Stimulated activated CD4-positive, alpha-beta T cell treated with anti-CD3 and anti-CD28 coated beads, Interleukin-15, amount 100 ng/mL, for 24 hours (primary cell): Measurements from ENCODE around the gene CD200R1.
"Not testable (repeated sequence)": the region's sequence is repeated elsewhere in the genome, so short reads cannot be mapped to it uniquely, and the experiment has no call there.

Source experiments
- DNase-seq: peaks from one replicate; pipeline ENCODE4 v3.0.0-alpha.2; 2020

CD200R1 gene

DNA sequence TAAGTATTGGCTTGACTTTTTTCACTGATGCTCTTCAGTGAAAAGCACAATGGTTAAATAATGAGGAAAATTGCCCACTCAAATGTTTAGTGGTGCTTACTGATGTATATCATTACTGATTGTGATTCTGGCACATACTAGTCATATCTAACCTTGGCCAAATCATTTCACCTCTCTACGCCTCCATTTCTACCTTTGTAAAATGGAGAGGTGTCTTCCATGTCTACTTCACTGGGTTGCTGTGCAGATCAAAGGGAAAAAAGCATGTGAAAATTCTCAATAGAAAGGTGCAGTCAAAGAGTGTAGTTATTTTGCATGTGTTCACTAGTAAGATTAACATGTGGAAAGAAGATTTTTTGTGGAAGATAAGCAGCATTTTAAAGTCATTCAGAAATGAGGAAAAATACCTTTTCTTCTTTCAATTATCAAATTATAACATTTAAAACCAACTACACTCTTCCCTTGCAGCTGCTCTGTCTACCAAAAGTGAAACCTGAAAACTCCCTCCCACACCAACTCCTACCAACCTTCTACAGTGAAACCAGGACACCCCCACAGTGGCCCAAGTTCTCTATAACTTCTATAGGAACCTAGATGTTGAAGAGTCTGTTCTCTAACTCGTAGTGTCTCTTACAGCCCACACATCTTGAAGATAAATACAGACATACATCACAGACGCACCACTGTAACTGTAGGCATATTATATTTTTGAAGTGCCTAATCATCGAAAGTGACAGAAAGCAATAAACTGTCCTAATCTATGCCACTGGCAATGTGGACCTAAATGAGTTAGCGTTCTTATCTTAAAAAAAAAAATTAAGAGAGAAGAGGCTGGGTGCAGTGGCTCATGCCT, 1.4 kb downstream of the CD200R1 start:
- peak; percentile 70 for DNase-seq

DNA sequence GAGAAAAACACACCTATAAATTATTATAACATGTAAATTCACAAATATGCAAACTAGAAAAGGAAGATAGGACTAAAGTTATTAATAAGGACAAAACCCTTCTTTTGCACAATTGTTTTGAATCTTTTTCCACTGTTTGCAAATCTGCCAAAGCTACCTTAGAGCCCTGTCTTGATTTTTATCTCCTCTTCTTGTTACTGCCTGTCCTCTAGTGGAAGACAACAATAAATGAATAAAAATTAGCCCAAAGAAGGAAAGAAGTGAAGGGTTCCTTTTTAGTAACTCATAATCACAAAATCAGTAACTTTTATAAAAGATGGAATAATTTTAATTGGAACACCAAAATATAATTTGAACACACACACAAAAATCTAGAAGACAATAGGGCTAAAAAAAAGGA, 2.7 kb downstream of the CD200R1 start:
- no peak for DNase-seq

DNA sequence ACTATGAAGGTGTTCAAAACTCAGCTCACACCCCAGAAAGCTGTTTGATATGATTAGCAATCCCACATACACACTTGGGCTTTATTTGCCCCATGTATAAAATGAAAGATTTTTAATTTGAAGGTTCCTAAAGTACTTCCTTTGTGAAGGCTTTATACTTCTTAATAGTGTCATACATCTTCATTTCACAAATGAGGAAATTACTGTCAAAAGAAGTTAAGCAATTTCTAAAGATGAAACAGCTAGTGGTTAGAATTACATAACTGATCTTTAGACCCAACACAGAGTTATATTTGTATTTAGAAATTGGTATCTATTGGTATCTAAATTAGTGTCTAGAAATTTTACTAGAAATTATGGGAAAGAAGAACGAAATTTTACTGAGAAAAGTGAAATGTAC, 7.1 kb downstream of the CD200R1 start:
- DNase-seq: no peak

DNA sequence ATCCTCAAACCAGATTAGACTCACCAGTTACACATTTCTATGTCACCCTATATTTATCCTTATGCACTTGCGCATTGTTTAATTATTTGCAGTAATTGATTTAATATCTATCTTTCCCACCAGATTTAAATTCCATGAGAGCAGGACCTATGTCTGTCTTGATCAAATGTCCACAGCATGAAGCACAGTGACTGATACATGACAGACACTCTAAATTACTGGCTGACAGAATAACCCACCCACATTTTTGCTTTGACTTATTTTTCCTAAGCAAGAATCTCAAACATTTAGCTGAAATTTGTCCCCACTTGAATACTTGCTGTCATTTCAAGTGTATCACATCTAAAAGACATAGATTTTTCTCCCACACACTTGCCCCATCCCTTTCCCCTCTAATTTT, 7.5 kb downstream of the CD200R1 start:
- no peak for DNase-seq

DNA sequence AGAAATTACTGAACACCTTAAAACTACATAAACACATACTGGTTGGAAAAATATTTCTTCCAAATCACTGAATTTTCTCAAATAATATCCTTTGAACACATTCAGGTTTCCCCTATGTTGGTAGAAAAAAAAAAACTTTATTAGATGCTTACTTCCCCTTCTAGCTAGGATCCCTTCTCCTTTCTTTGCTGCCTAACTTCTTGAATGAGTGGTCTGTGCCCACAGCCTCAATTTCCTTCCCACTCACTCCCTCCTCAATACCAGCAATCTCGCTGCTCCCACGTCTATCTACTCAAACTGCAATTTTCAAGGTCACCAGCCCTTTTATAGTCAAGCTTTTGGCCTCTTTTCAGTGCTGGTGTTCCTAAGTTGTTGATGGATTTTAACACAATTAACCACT, 8.3 kb downstream of the CD200R1 start:
- no peak for DNase-seq

DNA sequence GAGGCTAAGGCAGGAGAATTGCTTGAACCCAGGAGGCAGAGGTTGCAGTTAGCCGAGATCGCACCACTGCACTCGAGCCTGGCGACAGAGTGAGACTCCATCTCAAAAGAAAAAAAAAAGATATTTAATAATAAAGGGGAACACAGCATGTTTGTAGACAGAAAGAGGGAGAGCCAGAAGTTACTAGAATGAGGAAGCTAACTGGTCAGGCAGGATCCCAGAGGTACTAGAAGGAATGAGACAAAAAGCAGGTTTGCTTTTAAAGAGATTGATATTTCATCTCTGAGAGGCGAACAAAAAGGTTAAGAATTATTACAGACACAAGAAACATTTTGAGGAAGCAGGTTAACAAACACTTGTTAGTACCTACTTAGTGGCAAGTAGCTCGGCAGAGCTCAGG, 9.2 kb downstream of the CD200R1 start:
- DNase-seq: no peak

DNA sequence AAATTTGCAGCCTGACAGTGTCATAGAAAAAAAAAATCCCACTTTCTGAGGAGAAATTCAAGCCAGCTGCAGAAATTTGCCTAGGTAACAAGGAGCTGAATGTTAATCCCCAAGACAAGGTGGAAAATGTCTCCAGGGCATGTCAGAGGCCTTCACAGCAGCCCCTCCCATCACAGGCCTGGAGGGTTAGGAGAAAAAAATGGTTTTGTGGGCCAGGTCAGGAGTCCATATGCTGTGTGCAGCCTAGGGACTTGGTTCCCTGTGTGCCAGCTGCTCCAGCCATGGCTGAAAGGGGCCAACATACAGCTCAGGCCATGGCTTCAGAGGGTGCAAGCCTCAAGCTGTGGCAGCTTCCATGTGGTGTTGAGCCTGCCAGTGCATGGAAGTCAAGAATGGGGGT, 11.2 kb downstream of the CD200R1 start:
- DNase-seq: no peak

DNA sequence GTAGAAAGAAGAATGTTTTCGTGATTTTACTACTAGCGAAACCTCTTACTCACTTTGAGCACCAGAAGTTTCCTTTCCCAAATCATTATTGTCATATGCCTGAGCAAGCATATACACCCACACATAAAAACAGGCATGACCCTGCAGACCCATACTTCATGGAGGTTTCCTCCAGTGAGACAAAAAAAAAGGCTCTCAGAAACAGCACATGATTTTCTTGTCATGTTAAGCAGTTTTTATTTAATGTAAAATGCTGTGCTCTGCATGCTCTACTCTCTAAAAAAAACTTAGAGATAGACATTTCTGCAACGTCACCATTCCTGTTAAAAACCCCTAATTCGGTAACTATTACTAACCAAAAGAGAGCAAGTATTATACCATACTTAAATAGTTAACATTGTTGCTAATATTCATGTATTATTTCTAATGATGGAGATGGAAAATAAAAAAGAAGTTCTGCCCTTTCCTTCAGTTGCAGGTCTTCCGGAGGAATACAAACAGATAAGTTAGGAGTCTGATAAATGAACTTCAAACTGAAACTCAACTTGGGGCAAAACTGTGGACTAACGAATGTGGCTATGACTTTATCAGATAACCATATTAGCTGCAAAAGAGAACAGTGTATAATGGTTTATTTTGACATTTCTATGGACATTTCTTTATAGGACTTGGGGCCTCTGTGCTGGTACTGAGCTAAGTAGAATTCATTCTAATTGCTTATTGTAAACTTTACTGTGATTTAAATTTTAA, 15.9 kb downstream of the CD200R1 start:
- peak; percentile 31 for DNase-seq

DNA sequence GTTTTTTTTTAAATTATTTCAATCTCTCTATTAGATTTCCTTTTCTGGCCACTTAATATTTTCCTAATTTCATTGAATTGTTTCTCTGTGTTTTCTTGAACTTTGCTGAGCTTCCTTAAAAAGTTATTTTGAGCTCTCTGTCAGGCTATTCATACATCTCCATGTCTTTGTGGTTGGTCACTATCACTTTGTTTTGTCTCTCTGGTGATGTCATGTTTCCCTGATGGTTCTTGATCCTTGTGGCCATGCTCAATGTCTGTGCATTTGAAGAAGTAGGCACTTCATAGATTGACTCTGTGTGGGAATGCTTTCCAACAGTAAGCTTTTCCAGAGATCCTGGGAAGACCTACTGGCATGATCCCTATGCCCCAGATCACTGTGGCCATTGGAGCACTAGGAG, 18.6 kb downstream of the CD200R1 start:
- DNase-seq: no peak

DNA sequence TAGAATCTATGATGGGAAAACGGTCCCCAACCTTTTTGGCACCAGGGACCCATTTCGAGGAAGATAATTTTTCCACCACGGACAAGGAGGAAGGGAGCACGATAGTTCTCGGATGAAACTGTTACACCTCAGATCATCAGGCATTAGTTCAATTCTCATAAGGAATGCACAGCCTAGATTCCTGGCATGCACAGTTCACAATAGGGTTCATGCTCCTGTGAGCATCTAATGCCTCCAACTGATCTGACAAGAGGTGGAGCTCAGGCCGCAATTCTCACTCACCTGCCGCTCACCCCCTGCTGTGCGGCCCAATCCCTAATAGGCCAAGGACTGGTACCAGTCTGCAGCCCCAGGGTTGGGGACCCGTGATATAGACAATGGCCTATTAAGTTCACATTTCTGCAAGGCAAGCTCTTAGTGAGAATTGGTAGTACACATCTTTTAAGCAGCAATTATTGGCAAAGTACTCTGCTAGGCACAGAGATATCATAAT, 26.5 kb downstream of the CD200R1 start:
- DNase-seq: no peak

DNA sequence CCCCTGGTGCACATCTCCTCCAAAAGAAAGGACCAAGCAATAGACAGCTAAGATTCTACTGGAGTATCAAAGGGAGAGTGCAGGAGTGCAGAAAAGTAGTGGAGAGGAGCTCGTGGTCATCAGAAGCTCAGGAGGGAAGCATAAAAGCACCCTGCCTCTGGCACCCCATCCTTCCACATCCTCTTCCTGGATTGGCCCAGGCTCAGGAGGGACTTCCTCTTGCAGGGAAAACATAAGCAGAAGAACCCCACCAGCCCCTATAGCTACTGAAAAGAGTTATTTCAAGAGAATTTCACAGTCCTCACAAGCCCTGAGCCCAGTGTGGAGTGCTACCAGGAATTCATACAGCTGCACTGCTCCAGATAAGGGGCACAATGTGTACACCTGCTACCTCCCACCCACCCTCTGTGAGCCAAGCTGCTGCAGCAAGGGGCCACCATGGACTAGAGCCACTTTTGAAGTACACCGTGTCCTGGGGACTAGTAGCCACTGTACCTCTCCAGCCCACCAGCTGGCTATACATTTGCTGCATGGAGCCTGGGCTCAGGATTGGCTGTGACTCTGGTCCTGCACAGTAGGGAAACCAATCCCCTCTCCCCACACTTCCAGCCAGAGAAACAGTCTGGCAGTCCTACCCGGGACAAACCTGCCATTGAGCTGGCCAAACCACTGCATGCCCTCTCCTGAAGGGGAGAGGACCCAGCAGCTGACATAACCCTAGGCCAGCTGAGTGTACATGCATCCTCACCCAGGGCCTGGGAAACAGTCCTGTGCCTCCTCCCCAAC, 43.0 kb downstream of the CD200R1 start:
- no peak for DNase-seq

DNA sequence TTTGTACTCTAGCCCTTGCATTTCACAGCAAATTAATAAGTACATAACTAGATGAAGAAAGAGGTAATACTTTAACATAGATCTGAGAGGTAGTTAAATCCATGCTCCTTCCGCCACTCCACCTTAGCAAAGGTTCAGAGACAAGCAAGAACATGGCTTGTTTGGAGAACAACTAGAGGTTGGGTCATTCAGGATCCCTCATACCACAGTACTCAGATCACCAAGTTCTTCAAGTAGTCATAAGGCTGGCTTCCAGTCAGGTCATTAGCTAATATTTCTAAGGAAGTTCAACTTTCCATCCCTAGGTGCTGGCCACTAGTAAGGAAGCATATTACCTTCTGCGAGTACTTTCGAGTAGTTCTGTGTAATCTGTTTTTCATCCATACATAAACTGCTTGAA, 44.1 kb downstream of the CD200R1 start:
- no peak for DNase-seq

DNA sequence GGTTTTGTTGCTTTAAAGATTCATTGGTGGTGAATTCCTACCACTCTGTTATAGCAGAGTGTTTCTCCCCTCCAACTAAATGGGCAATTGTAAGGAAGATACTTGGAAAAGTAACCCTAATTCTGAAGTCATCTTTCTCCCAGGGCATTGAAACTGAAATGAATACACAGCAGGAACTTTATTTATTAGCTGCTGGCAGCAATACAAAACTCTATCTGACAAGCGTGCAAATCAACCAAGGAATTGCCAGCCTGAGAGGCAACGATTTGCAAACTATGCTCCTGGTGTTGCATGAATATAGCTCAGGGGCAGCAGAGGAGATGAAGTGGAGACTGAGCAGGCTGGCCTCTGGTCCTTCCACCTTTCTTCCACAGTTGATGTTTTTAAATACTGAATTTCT, 48.9 kb downstream of the CD200R1 start:
- no peak for DNase-seq

DNA sequence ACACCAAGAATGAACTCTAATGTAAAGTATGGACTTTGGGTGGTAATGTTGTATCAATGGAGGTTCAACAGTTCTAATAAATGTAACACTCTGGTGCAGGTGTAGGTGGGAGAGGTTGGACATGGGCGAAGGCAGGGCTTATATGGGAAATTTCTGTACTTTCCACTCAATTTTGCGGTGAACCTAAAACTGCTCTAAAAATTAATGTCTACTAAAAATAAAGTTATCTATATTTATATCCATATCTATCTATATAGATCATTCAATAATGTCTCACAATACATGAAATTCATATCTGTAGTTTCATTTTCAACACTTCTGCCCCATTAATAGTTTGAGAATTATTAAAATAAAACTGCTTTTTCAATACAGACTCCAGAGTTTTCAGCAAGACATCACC, 49.3 kb downstream of the CD200R1 start:
- no peak for DNase-seq

DNA sequence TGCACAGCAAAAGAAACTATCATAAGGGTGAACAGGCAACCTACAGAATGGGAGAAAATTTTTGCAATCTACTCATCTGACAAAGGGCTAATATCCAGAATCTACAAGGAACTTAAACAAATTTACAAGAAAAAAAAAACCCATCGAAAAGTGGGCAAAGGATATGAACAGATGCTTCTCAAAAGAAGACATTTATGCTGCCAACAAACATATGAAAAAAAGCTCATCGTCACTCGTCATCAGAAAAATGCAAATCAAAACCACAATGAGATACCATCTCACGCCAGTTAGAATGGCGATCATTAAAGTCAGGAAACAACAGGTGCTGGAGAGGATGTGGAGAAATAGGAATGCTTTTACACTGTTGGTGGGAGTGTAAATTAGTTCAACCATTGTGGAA, 55.4 kb downstream of the CD200R1 start:
- DNase-seq: not testable (repeated sequence)

DNA sequence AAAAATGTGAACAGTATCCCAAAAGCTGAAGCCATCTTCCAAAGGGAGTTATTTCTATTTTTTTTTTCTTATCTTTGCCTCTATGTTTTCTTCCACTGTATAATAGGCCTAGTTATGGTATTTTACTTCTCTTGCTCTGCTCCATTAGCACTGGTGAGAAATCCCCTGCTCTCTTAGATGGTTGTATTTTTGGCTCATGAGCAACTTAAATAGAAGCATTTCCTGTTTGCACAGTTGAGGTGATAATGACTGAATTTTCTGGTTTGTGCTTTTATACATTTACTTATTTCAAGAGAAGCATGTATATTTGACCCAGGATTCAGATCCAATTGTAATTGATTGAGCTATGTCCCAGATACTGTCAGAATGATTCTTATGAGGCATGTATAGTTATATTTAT, 66.7 kb downstream of the CD200R1 start:
- no peak for DNase-seq

DNA sequence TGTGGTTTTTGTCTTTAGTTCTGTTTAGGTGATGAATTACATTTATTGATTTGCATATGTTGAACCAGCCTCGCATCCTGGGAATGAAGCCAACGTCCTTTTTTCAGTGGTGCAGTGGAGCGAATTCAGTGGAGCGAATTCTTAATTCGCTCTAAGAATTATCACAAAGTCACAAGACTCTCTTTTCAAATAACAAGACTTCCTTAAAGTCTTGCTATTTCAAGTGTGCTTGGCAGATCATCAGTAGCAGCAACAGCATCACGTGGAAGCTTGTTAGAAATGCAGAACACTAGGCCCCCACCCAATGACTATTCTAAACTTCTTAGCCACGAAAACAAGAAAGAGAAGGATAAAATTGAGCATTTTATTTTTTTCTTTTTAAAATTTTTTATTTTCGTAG, 70.1 kb downstream of the CD200R1 start:
- no peak for DNase-seq

DNA sequence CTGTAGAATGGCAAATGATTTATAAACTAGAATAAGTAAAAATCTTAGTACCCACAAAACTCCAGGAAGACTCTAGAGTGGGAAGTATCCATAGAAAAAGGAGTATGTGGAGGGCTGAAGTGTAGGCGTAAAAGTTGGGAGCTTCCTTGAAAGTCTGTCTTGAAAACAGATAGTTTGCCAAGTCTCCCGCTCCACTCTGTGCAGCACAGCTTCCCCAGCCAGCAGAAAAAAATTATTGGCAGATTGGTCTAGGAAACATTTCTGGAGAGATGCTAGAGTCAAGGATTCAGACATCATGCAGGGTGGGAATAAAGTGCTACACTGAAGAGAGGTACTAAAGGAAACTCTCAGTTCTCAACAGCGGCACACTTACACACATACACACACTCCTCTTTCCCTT, 74.8 kb downstream of the CD200R1 start:
- no peak for DNase-seq

DNA sequence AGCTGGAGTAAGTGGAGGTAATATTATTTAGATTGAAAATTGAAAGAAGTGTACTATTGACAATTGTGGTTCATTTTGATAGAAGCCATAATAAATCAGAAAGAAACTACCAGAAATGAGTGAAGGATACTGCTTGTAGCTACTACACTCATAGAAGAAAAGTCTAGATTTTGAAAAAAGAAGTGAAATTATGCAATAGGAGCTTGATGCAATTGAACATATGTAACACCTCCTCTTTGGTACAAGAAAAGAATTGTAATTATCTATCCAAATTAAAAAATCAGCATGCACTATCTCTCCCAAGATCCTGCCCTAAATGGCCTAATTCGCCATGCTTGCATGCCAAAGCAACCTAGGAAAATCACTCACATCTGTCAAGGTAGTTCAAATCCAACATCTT, 77.1 kb downstream of the CD200R1 start:
- DNase-seq: no peak

DNA sequence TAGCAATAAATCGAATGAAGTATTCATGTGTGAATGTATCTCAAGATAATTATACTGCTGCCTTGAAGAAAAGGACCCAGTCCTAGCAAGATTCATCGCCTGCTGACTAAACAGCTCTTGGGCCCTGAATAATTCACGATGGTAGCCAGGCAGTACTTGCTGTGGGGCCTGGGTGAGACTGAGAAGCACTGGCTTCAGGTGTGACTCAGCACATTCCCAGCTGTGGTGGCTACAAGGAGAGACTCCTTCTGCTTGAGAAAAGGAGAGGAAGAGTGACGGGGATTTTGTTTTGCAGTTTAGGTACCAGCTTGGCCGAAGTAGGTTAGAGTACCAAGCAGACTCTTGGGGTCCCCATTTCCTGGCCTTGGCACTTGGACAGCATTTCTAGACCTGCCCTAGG, 80.6 kb downstream of the CD200R1 start:
- no peak for DNase-seq

DNA sequence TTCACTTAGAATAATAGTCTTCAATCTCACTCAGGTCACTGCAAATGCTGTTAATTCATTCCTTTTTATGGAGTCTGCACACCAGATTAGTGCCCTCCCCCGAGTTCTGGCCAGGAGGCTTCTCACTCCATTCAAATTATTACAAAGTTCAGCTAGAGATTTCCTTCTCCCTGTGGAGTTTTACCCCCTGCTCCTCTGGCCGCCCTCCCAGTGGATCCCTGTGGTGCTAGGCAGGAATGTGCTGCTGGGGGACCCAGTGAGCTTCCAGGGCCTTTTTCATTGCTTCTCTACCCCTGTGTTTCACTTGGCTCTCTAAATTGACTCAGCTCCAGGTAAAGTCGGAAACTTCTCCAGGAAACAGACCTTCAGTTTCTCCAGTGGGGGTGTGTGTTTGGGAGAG, 85.5 kb downstream of the CD200R1 start:
- no peak for DNase-seq

DNA sequence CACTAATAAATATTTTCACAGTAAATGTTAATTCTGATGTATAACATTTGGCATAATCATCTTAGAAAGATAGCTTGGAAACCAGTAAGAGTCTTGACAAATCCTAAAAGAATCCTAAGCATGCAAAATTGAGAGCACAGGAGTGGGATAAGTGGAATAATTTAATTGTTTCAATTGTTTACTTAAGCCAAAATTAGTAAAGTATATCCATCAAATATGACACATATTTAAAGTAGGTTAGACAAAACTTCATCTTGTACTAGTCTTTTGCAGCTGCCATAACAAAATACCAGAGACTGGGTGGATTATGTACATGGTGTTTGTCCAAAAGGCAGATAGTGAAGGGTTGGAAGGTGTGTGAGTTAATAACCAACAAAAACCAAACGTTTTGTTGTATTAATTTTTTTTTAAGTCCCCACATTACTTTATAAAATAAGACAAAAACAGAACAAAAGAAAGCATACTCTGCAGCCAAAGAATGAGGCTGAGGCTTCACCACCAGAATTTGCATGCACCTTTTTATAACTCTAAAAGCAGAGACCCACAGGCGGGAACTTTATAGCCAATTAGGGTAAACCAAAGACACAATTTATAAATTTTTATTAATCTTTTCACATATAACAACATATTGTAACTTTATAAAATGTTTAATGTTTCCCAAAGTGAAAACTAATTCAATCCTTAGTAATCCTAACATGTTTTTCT, 86.4 kb downstream of the CD200R1 start:
- DNase-seq: no peak
